GM12864 (cell line): ENCODE measurements around the gene HEG1.

Source experiments
- DNase-seq: peaks from one replicate; pipeline ENCODE4 v3.0.0-alpha.2; 2011; ENCODE audit warnings: low read depth
- H3K4me3 ChIP-seq: 2 replicates; pipeline ENCODE4 v1.5.1; 2011; ENCODE audit warnings: mild to moderate bottlenecking, low read depth, low read length, control low read depth
- CTCF ChIP-seq: IDR thresholded peaks from 2 replicates; pipeline ENCODE4 v1.5.1; 2011; ENCODE audit warnings: low read depth, mild to moderate bottlenecking, moderate library complexity, low read length, control low read depth, inconsistent platforms; ENCODE audit errors: missing control alignments

Gene HEG1

GRCh38 chr3:125078951-125079674, 23.3 kb upstream of the HEG1 start:
- no peak overlapping the region for H3K4me3 ChIP-seq
- no peak for TF ChIP-seq CTCF
- DNase-seq, result no peak

- peak; percentile 31 for DNase-seq
- H3K4me3 ChIP-seq, result no peak overlapping the region
- TF ChIP-seq CTCF, result no peak
Observed at GRCh38 chr3:125077864-125078263, 22.1 kb upstream of the HEG1 start.

GRCh38 chr3:125076464-125076863, 20.7 kb upstream of the HEG1 start:
- TF ChIP-seq CTCF, result no peak
- H3K4me3 ChIP-seq, result no peak overlapping the region
- no peak for DNase-seq

- DNase-seq, result no peak
- H3K4me3 ChIP-seq, result no peak overlapping the region
- TF ChIP-seq CTCF, result peak; percentile 22
Observed at GRCh38 chr3:125075738-125076137, 19.9 kb upstream of the HEG1 start.

GRCh38 chr3:125073390-125073905, 17.7 kb upstream of the HEG1 start:
- no peak for TF ChIP-seq CTCF
- no peak for DNase-seq
- H3K4me3 ChIP-seq, result no peak overlapping the region

- no peak for DNase-seq
- no peak overlapping the region for H3K4me3 ChIP-seq
- no peak for TF ChIP-seq CTCF
Observed at GRCh38 chr3:125072749-125073389, 17.1 kb upstream of the HEG1 start.
